Loucy (cell line): ENCODE data around the gene ATG16L1.

Source experiments
- H2AFZ ChIP-seq: fragments of 200-600 bp; sonication (generic); 2 replicates; pipeline ENCODE4 v1.6.0; 2016; ENCODE audit warnings: antibody characterized with exemption, mild to moderate bottlenecking, low read length, moderate library complexity
- H3F3A ChIP-seq: fragments of 200-600 bp; 2 replicates; pipeline ENCODE4 v1.6.0; 2016; ENCODE audit warnings: antibody characterized with exemption, low read depth, mild to moderate bottlenecking
- H3K27me3 ChIP-seq: fragments of 200-600 bp; sonication (generic); 2 replicates; pipeline ENCODE4 v1.6.1; 2014; ENCODE audit warnings: low read length, mild to moderate bottlenecking; ENCODE audit not compliant: insufficient read depth, poor library complexity, severe bottlenecking
- H3K36me3 ChIP-seq: fragments of 200-600 bp; sonication (generic); 2 replicates; pipeline ENCODE4 v1.6.1; 2016; ENCODE audit warnings: low read length; ENCODE audit not compliant: insufficient read depth
- H3K4me1 ChIP-seq: fragments of 200-600 bp; sonication (generic); 2 replicates; pipeline ENCODE4 v1.5.1; 2014; ENCODE audit warnings: low read length, mild to moderate bottlenecking; ENCODE audit not compliant: insufficient read depth, poor library complexity, severe bottlenecking
- H3K4me2 ChIP-seq: fragments of 200-600 bp; sonication (generic); 2 replicates; pipeline ENCODE4 v1.6.0; 2014; ENCODE audit warnings: antibody characterized with exemption, low read length, low read depth, mild to moderate bottlenecking; ENCODE audit not compliant: poor library complexity, severe bottlenecking
- H3K4me3 ChIP-seq: fragments of 200-600 bp; sonication (generic); 2 replicates; pipeline ENCODE4 v1.5.1; 2014; ENCODE audit warnings: low read length, mild to moderate bottlenecking, mixed read lengths; ENCODE audit not compliant: poor library complexity, severe bottlenecking
- H3K79me2 ChIP-seq: fragments of 200-600 bp; sonication (generic); 2 replicates; pipeline ENCODE4 v1.6.1; 2014; ENCODE audit warnings: low read length; ENCODE audit not compliant: insufficient read depth
- H3K9ac ChIP-seq: fragments of 200-600 bp; sonication (generic); 2 replicates; pipeline ENCODE4 v1.6.0; 2014; ENCODE audit warnings: mild to moderate bottlenecking, low read depth, low read length, moderate library complexity; ENCODE audit not compliant: poor library complexity, severe bottlenecking
- H3K9me2 ChIP-seq: fragments of 200-600 bp; sonication (generic); replicated peaks from 2 replicates; pipeline ENCODE4 v1.6.1; 2016; ENCODE audit warnings: low read depth, low read length, mixed read lengths
- H3K9me3 ChIP-seq: fragments of 200-600 bp; sonication (generic); 2 replicates; pipeline ENCODE4 v1.6.1; 2014; ENCODE audit warnings: mild to moderate bottlenecking, antibody characterized with exemption, low read length, low read depth; ENCODE audit not compliant: insufficient read depth
- H4K20me1 ChIP-seq: fragments of 200-600 bp; sonication (generic); 2 replicates; pipeline ENCODE4 v1.6.0; 2014; ENCODE audit warnings: antibody characterized with exemption, low read length, mild to moderate bottlenecking; ENCODE audit not compliant: insufficient read depth, poor library complexity, severe bottlenecking
- CTCF ChIP-seq: fragments of 200-600 bp; sonication (generic); conservative IDR thresholded peaks from 2 replicates; pipeline ENCODE4 v1.5.1; 2014; ENCODE audit warnings: mild to moderate bottlenecking, antibody characterized with exemption, low read length
- EZH2phosphoT487 ChIP-seq: fragments of 200-600 bp; IDR thresholded peaks from 2 replicates; pipeline ENCODE4 v1.6.1; 2018; ENCODE audit warnings: antibody characterized with exemption, mild to moderate bottlenecking, moderate library complexity, borderline replicate concordance

The ATG16L1 gene

GRCh38 chr2:233204286-233204936, 47.1 kb upstream of the ATG16L1 start:
- H3K36me3 ChIP-seq: peaks cover 56% of the 10 kb centered on the region
- H3K9ac ChIP-seq: no peak overlapping the region
- no peak overlapping the region for H2AFZ ChIP-seq
- H3K4me3 ChIP-seq: no peak overlapping the region
- no peak for TF ChIP-seq CTCF
- no peak for TF ChIP-seq EZH2phosphoT487
- no peaks in the 10 kb centered on the region for H3F3A ChIP-seq
- H3K9me2 ChIP-seq: no peaks in the 10 kb centered on the region
- no peak overlapping the region for H3K4me2 ChIP-seq
- no peaks in the 10 kb centered on the region for H3K79me2 ChIP-seq
- no peaks in the 10 kb centered on the region for H3K27me3 ChIP-seq
- H4K20me1 ChIP-seq: no peaks in the 10 kb centered on the region
- no peaks in the 10 kb centered on the region for H3K4me1 ChIP-seq
- no peaks in the 10 kb centered on the region for H3K9me3 ChIP-seq

GRCh38 chr2:233208382-233209116, 42.9 kb upstream of the ATG16L1 start:
- Histone ChIP-seq H4K20me1 (no peaks in the 10 kb centered on the region), H3K4me2 (no peak overlapping the region), H3K4me3 (no peak overlapping the region), H3K4me1 (no peaks in the 10 kb centered on the region), H3F3A (no peaks in the 10 kb centered on the region), H3K36me3 (peaks cover 29% of the 10 kb centered on the region; the same call in 1 of the 2 replicates), H3K9me2 (no peaks in the 10 kb centered on the region), H3K9me3 (no peaks in the 10 kb centered on the region), H2AFZ (no peak overlapping the region), H3K79me2 (no peaks in the 10 kb centered on the region), H3K27me3 (no peaks in the 10 kb centered on the region), H3K9ac (no peak overlapping the region)
- no peak for TF ChIP-seq EZH2phosphoT487
- TF ChIP-seq CTCF: no peak

GRCh38 chr2:233209117-233209532, 42.3 kb upstream of the ATG16L1 start:
- no peaks in the 10 kb centered on the region for H3F3A ChIP-seq
- TF ChIP-seq EZH2phosphoT487 (no peak), CTCF (no peak)
- no peaks in the 10 kb centered on the region for H3K79me2 ChIP-seq
- H3K9me2 ChIP-seq: no peaks in the 10 kb centered on the region
- no peaks in the 10 kb centered on the region for H3K4me1 ChIP-seq
- no peaks in the 10 kb centered on the region for H3K27me3 ChIP-seq
- no peak overlapping the region for H3K4me2 ChIP-seq
- H2AFZ ChIP-seq: no peak overlapping the region
- peaks cover 23% of the 10 kb centered on the region; the same call in 1 of the 2 replicates for H3K36me3 ChIP-seq
- H3K9ac ChIP-seq: no peak overlapping the region
- no peaks in the 10 kb centered on the region for H3K9me3 ChIP-seq
- no peak overlapping the region for H3K4me3 ChIP-seq
- no peaks in the 10 kb centered on the region for H4K20me1 ChIP-seq
